Measurements from ENCODE around the gene DENND2A.
"Not testable (repeated sequence)": the region's sequence is repeated elsewhere in the genome, so short reads cannot be mapped to it uniquely, and the experiment has no call there.

The DENND2A gene

GRCh38 chr7:140631602-140632001, 9.0 kb downstream of the DENND2A start:
- in situ Hi-C loops (cut with HindIII; ENCODE audit: low pct_ligation_motif_present, low pct_unique_long_range_greater_than_20kb, low sequenced_read_pairs) = loop anchor here (25.0 kb wide), 1 partner anchor 119 kb away; no protein-coding TSS in a partner anchor
- DNase-seq = no peak

DNA sequence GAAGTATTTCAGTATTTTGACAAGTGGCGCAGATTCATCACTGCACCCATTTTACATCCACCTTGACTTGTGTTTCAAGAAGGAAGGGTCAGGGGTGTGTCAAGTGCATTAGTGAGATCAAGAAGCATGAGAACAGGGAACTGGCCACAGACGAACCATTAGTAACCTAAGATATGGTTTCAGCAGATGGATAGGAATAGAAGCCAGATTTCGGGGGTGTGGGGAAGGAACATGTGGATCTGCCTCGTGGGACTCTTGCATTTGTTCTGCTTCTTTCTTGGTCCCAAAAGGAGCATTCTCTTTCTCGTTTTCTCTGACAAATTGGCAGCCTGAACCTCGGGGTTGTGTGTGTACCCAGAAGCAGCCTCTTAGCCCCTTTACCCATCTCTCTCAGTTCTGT, 9.6 kb downstream of the DENND2A start:
- in situ Hi-C loops (cut with HindIII; ENCODE audit: low pct_ligation_motif_present, low pct_unique_long_range_greater_than_20kb, low sequenced_read_pairs) = loop anchor here (25.0 kb wide), 1 partner anchor 119 kb away; no protein-coding TSS in a partner anchor

DNA sequence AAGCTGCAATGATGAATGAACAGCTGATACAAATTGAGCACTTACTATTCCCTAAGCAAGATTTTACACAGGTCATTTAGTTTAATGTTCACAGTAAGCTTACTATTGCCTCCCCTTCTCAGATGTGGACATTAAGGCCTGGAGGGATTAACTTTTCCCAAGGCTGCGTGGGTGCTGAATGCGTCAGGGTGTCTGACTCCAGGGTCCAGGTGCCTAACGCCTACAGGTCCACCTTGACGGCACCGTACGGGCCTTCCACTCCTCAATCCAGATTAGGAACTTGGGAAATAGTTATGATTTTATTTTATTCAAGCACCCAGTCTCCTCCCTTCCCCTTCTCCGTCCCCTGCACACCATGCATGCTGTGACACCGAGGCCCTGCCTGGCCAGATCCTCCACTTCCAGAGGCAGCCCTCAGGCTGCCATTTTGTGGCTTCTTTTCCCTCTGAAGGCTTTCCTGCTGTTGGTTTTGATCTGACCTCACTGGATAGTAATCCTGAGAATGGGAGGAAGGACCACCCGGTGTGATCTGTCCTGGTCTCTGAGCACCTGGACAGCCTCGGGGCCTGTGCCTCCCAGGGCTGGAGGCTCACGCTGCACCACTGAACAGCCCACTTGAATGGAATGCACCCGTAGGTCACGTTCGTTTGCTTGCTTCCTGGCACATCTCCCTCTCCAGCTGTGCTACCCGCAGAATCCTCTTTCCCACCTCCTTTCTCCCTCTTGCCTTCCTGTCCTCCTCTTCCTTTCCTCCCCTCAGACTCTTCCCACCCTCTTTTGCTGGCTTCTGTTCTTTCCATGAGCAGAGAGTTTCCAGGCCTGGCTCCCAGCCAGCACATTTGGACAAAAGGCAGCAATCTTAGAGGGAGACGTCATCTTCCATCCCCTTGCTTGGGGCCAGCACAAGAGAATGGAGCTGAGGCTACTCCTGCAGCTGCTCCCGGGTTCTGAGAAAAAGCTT, 14.4 kb downstream of the DENND2A start:
- in situ Hi-C loops (cut with HindIII; ENCODE audit: low pct_ligation_motif_present, low pct_unique_long_range_greater_than_20kb, low sequenced_read_pairs) = loop anchor here (25.0 kb wide), 1 partner anchor 114 kb away; no protein-coding TSS in a partner anchor
- peak; percentile 95 for DNase-seq

More for the DNA sequence above, 9.6 kb downstream of the DENND2A start:
- DNase-seq = no peak

GRCh38 chr7:140625192-140625558, 15.4 kb downstream of the DENND2A start:
- in situ Hi-C loops (cut with HindIII; ENCODE audit: low pct_ligation_motif_present, low pct_unique_long_range_greater_than_20kb, low sequenced_read_pairs) = loop anchor here (25.0 kb wide), 1 partner anchor 113 kb away; no protein-coding TSS in a partner anchor
- not testable (repeated sequence) for DNase-seq

- no peak for DNase-seq
- in situ Hi-C loops (cut with HindIII; ENCODE audit: low pct_ligation_motif_present, low pct_unique_long_range_greater_than_20kb, low sequenced_read_pairs) = loop anchor here (25.0 kb wide), 1 partner anchor 112 kb away; no protein-coding TSS in a partner anchor
These were observed 16.0 kb downstream of the DENND2A start for GRCh38 chr7:140624392-140625191.

- in situ Hi-C loops (cut with HindIII; ENCODE audit: low pct_ligation_motif_present, low pct_unique_long_range_greater_than_20kb, low sequenced_read_pairs) = no loop called here
- no peak for DNase-seq
These were observed 16.6 kb downstream of the DENND2A start for GRCh38 chr7:140623980-140624379.

- DNase-seq = no peak
- in situ Hi-C loops (cut with HindIII; ENCODE audit: low pct_ligation_motif_present, low pct_unique_long_range_greater_than_20kb, low sequenced_read_pairs) = no loop called here
These were observed 19.1 kb downstream of the DENND2A start for GRCh38 chr7:140621401-140622021.

GRCh38 chr7:140619915-140620510, 20.6 kb downstream of the DENND2A start:
- DNase-seq; in situ Hi-C loops (cut with HindIII; ENCODE audit: low pct_ligation_motif_present, low pct_unique_long_range_greater_than_20kb, low sequenced_read_pairs): not testable (repeated sequence)

GRCh38 chr7:140619176-140619575, 21.4 kb downstream of the DENND2A start:
- in situ Hi-C loops (cut with HindIII; ENCODE audit: low pct_ligation_motif_present, low pct_unique_long_range_greater_than_20kb, low sequenced_read_pairs) = no loop called here
- DNase-seq = no peak

GRCh38 chr7:140618306-140618705, 22.3 kb downstream of the DENND2A start:
- in situ Hi-C loops (cut with HindIII; ENCODE audit: low pct_ligation_motif_present, low pct_unique_long_range_greater_than_20kb, low sequenced_read_pairs) = no loop called here
- DNase-seq = no peak

- in situ Hi-C loops (cut with HindIII; ENCODE audit: low pct_ligation_motif_present, low pct_unique_long_range_greater_than_20kb, low sequenced_read_pairs) = no loop called here
These were observed 23.5 kb downstream of the DENND2A start for GRCh38 chr7:140617081-140617480.

GRCh38 chr7:140616328-140616727, 24.3 kb downstream of the DENND2A start:
- DNase-seq = no peak
- in situ Hi-C loops (cut with HindIII; ENCODE audit: low pct_ligation_motif_present, low pct_unique_long_range_greater_than_20kb, low sequenced_read_pairs) = no loop called here

More at GRCh38 chr7:140617081-140617480, 23.5 kb downstream of the DENND2A start:
- no peak for DNase-seq

- DNase-seq = no peak
- in situ Hi-C loops (cut with HindIII; ENCODE audit: low pct_ligation_motif_present, low pct_unique_long_range_greater_than_20kb, low sequenced_read_pairs) = no loop called here
These were observed 29.0 kb downstream of the DENND2A start for GRCh38 chr7:140611641-140612040.

- in situ Hi-C loops (cut with HindIII; ENCODE audit: low pct_ligation_motif_present, low pct_unique_long_range_greater_than_20kb, low sequenced_read_pairs) = no loop called here
These were observed 30.1 kb downstream of the DENND2A start for GRCh38 chr7:140610204-140611165.

GRCh38 chr7:140609646-140610045, 31.0 kb downstream of the DENND2A start:
- in situ Hi-C loops (cut with HindIII; ENCODE audit: low pct_ligation_motif_present, low pct_unique_long_range_greater_than_20kb, low sequenced_read_pairs) = no loop called here
- no peak for DNase-seq

More at GRCh38 chr7:140610204-140611165, 30.1 kb downstream of the DENND2A start:
- no peak for DNase-seq

DNA sequence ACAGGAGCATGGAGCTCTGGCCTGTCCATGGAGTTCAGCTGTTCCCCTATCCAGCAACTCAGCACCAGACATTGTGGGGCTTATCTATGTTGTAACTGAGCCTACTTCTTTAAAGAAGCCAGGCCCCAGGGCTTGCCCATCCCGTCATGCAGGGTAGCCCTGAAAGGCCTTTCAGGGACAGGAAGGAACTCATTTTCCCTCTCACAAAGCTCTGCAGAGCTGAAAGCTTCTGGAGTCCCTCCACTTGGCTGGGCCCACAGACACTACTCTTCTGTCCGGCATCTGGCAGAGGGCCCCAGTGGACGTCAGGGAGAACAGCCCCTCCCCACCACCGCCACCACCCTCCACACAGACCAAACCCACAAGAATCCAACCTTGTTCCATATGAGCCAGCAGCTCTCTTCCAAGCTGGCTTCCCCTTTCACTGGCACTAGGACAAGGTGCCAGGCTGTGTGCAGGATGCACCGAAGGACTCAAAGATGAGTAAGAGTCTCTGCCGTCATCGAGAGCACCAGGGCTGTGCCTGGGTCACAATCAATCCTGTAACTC, 33.1 kb downstream of the DENND2A start:
- DNase-seq = no peak
- in situ Hi-C loops (cut with HindIII; ENCODE audit: low pct_ligation_motif_present, low pct_unique_long_range_greater_than_20kb, low sequenced_read_pairs) = no loop called here

GRCh38 chr7:140605337-140605736, 35.3 kb downstream of the DENND2A start:
- no peak for DNase-seq
- in situ Hi-C loops (cut with HindIII; ENCODE audit: low pct_ligation_motif_present, low pct_unique_long_range_greater_than_20kb, low sequenced_read_pairs) = no loop called here
